DMS53 treated with DMSO at 0.1 percent for 48 hours (cell line): ENCODE results near the gene S100A10.
A peak's percentile ranks its signal among the peaks of the same experiment; 100 is the strongest.

Experiments
- DNase-seq: peaks from one replicate; lab custom pipeline; 2025; ENCODE audit not compliant: unreplicated experiment; lab: John Stamatoyannopoulos, UW

Gene S100A10

GRCh38 chr1:151993734-151994496 is at the start of gene S100A10:
TSS of gene S100A10 (minus strand) at chr1:151993859. CDS start at chr1:151986230, 7,629 bp downstream.
- no peak for DNase-seq

GRCh38 chr1:152042030-152042429 is 48.4 kb upstream of the S100A10 start:
- no peak for DNase-seq

- no peak for DNase-seq
Measured at GRCh38 chr1:152039886-152040285, 46.2 kb upstream of the S100A10 start.

GRCh38 chr1:152039461-152039860 is 45.8 kb upstream of the S100A10 start:
- DNase-seq = no peak

GRCh38 chr1:152038871-152039270 is 45.2 kb upstream of the S100A10 start:
- DNase-seq = no peak

GRCh38 chr1:152036267-152037216 is 42.9 kb upstream of the S100A10 start, which contains the start of gene S100A11:
TSS of gene S100A11 (minus strand) at chr1:152037004. CDS start at chr1:152036915, 89 bp downstream.
- peak; percentile 58 for DNase-seq

- no peak for DNase-seq
Measured at GRCh38 chr1:152035539-152036266, 42.0 kb upstream of the S100A10 start.

- DNase-seq = peak; percentile 74
Measured at GRCh38 chr1:152034654-152035538, 41.2 kb upstream of the S100A10 start.

GRCh38 chr1:152034324-152034653 is 40.6 kb upstream of the S100A10 start:
- peak; percentile 72 for DNase-seq

- no peak for DNase-seq
Measured at GRCh38 chr1:152029929-152030211, 36.2 kb upstream of the S100A10 start.

GRCh38 chr1:152029144-152029928 is 35.7 kb upstream of the S100A10 start:
- no peak for DNase-seq

GRCh38 chr1:152026895-152027294 is 33.2 kb upstream of the S100A10 start:
- no peak for DNase-seq

GRCh38 chr1:152024223-152024622 is 30.6 kb upstream of the S100A10 start:
- DNase-seq = no peak

GRCh38 chr1:152023221-152023620 is 29.6 kb upstream of the S100A10 start:
- DNase-seq = no peak

- no peak for DNase-seq
Measured at GRCh38 chr1:152022474-152022873, 28.8 kb upstream of the S100A10 start.

- DNase-seq = no peak
Measured at GRCh38 chr1:152021569-152021968, 27.9 kb upstream of the S100A10 start.

- DNase-seq = no peak
Measured at GRCh38 chr1:152020849-152021248, 27.2 kb upstream of the S100A10 start.

- DNase-seq = no peak
Measured at GRCh38 chr1:152018537-152018936, 24.9 kb upstream of the S100A10 start.

- DNase-seq = no peak
Measured at GRCh38 chr1:152015766-152016165, 22.1 kb upstream of the S100A10 start.

GRCh38 chr1:152014943-152015342 is 21.3 kb upstream of the S100A10 start:
- no peak for DNase-seq
